ENCODE data around the gene ASTN2. TPM values are rescaled to one million over a fixed set of nuclear protein-coding genes. Genes with fewer than 3 reads are reported as not detected.

The ASTN2 gene
- total RNA-seq, 1 experiment from 2014 or later: 4.8 TPM

- Histone ChIP-seq H4K20me1 (ENCODE audit: insufficient read depth) (no peaks in the 10 kb centered on the region), H3K4me1 (ENCODE audit: control insufficient read depth in 1 of 2, insufficient read depth in 2 of 2, low read length in 2 of 2) (no peaks in the 10 kb centered on the region), H3K27ac (ENCODE audit: low read depth, low read length) (no peak overlapping the region), H3K9ac (ENCODE audit: low read length) (no peak overlapping the region), H3K9me2 (ENCODE audit: insufficient read depth) (no peaks in the 10 kb centered on the region), H3K4me2 (ENCODE audit: low read length) (no peak overlapping the region), H2AFZ (ENCODE audit: low read depth, low read length, poor library complexity, severe bottlenecking) (no peak overlapping the region), H3K36me3 (ENCODE audit: control insufficient read depth in 1 of 2, insufficient read depth in 2 of 2, low read length in 2 of 2) (no peaks in the 10 kb centered on the region), H3K9me3 (ENCODE audit: control insufficient read depth in 1 of 2, insufficient read depth in 1 of 2, low read depth in 1 of 2, low read length in 2 of 2) (no peaks in the 10 kb centered on the region; a peak in 1 of 4 replicates), H3K79me2 (ENCODE audit: insufficient read depth, low read length) (no peaks in the 10 kb centered on the region), H3K4me3 (replicated peaks in 1 of 2; ENCODE audit: low read depth in 1 of 2, low read length in 2 of 2) (no peak overlapping the region), H3K27me3 (ENCODE audit: insufficient read depth, low read length) (no peaks in the 10 kb centered on the region)
- no TSS peak for BruUV-seq (replicated peaks)
- intact Hi-C loops (cut with micrococcal nuclease): no loop called here
- ChIA-PET RAD21 (ENCODE audit: low non-redundant PET in 1 of 2, low total read pairs in 2 of 2, uncharacterized antibody in 2 of 2, unreplicated experiment in 2 of 2) (no interaction called here), CTCF (no interaction called here), POLR2A (no interaction called here)
- ATAC-seq: no peak
- DNase-seq (ENCODE audit: low read depth, low spot score): no peak
- TF ChIP-seq MAX (IDR thresholded peaks at IDR 0.05) (no peak), SRF (IDR thresholded peaks at IDR 0.05; ENCODE audit: low read depth) (no peak), YY1 (IDR thresholded peaks at IDR 0.05; ENCODE audit: extremely low read depth, insufficient replicate concordance, low read depth, low read length) (no peak), ZNF274 (IDR thresholded peaks at IDR 0.05; ENCODE audit: low read depth, low read length) (no peak), REST (IDR thresholded peaks at IDR 0.05; ENCODE audit: low read depth) (no peak), EGR1 (IDR thresholded peaks at IDR 0.05; ENCODE audit: low read depth) (no peak), SP1 (IDR thresholded peaks at IDR 0.05; ENCODE audit: low read depth) (no peak), RAD21 (IDR thresholded peaks at IDR 0.05; ENCODE audit: low read depth) (no peak), JUND (IDR thresholded peaks at IDR 0.05) (no peak), CEBPB (IDR thresholded peaks at IDR 0.05; ENCODE audit: low read depth) (no peak), FOSL1 (IDR thresholded peaks at IDR 0.05; ENCODE audit: low read depth) (no peak), ZBTB33 (IDR thresholded peaks at IDR 0.05; ENCODE audit: extremely low read depth, insufficient replicate concordance, low read length) (no peak), POLR2AphosphoS5 (IDR thresholded peaks at IDR 0.05; ENCODE audit: low read depth, low read length) (no peak), POLR2A (IDR thresholded peaks at IDR 0.05; ENCODE audit: borderline replicate concordance, extremely low read depth, insufficient read depth, insufficient read length) (no peak), CBX3 (IDR thresholded peaks at IDR 0.05; ENCODE audit: low read depth) (no peak), ELF1 (IDR thresholded peaks at IDR 0.05; ENCODE audit: borderline replicate concordance, low read depth) (no peak), EZH2 (IDR thresholded peaks at IDR 0.05) (no peak), EZH2phosphoT487 (IDR thresholded peaks at IDR 0.05; ENCODE audit: borderline replicate concordance) (no peak)
Observed at GRCh38 chr9:117149996-117150395, 264.9 kb downstream of the ASTN2 start.
